ENCODE data around the gene POLE2. TPM values are rescaled to one million over a fixed set of nuclear protein-coding genes. Genes with fewer than 3 reads are reported as not detected.
"Not testable (repeated sequence)": the region's sequence is repeated elsewhere in the genome, so short reads cannot be mapped to it uniquely, and the experiment has no call there.

Gene POLE2
- total RNA-seq, 1 experiment from 2014 or later: 53.4 TPM

DNA sequence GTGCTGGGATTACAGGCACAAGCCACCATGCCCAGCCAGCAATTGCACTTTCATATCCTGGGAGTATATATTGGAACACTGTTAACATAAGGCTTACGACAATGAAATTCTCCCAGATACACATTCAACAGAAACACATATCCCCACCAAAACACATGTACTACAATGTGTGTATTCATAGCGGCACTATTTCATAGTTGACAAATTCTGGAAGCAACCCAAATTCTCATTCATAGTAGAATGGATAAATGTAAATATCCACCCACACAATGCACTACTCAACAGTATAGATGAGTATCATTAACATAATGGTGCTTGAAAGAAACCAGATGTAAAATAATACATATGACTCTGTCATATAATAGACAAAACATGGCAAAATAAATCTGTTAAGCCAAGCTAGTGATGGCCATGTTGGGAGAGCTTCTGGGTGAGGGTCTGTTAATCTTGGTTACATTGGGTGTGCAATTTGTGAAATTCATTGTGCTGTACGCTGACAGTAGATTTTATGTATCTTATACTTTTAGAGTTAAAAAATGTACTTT, 50.4 kb downstream of the POLE2 start:
- no peak overlapping the region for H3K27ac ChIP-seq
- no peak for DNase-seq
- no peaks in the 10 kb centered on the region; the same call in 1 of the 2 replicates for H3K36me3 ChIP-seq
- no peaks in the 10 kb centered on the region for H3K9me3 ChIP-seq (replicated peaks)
- no peak overlapping the region for H3K4me3 ChIP-seq
- H3K27me3 ChIP-seq: no peaks in the 10 kb centered on the region
- no peaks in the 10 kb centered on the region for H3K4me1 ChIP-seq

DNA sequence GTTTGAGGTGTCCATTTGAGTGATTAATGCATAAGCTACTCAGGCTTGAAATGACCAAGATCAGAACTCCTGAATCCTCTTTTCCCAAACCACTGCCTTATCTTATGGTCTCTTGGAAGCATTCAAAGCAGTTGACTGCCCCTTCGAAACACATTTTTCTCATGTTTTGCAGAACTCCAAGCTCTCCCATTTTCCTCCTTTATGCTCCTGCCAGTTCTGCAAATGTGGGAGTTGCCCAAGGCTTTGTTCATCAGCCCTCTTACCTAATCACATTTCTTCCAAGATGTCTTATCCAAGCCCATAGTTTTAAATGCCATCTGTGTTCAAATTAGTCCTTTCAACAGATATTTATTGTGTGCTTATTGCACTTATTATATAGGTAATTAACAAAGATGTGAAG, 51.1 kb downstream of the POLE2 start:
- Histone ChIP-seq H3K27me3 (no peaks in the 10 kb centered on the region), H3K27ac (no peak overlapping the region), H3K36me3 (no peaks in the 10 kb centered on the region; the same call in 1 of the 2 replicates), H3K9me3 (replicated peaks) (no peaks in the 10 kb centered on the region), H3K4me1 (peaks cover 2% of the 10 kb centered on the region; the same call in 1 of the 2 replicates), H3K4me3 (no peak overlapping the region)
- DNase-seq: no peak

DNA sequence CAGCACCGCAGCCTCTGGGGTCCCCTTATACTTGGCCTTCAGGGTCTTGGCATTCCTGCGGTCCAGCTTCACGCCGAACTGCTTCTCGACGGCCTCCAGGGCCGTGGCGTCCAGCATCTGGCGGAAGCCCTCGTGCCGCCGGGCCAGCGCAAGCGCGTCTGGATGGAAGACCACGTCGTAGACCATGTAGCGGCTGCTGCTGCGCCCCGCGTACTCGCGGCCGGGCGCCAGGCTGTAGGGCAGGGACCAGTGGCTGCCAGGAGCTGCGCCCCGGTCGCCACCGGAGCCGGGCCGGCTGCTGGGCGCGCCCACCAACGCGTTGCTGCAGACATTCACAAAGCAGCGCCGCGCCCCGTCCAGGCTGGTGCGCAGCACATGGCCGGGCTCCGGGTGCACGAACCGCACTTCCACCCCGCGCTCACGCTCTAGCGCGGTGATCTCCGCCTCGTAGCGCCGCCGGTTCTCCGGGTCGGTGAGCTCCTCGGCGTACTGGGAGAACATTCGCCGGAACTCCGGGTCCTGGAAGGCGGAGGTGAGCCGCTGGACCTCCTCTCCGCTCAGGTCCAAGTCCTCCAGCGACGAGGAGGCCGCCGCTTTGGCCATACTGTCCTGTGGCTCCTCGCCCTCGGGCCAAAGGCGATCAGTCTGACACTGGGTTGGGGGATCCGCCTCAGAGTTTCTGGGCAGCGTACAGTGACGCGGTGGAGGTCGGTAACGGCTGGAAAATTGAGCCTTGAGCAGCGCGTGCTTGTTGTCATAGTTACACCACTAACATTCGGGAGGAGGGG, 53.3 kb downstream of the POLE2 start, which contains the start of gene DNAAF2:
Gene DNAAF2 (minus strand): TSS at position 698 of the 788 bp plus-strand sequence. CDS start 95 bp downstream, at position 603.
- peak; percentile 65 to 72 for DNase-seq

DNA sequence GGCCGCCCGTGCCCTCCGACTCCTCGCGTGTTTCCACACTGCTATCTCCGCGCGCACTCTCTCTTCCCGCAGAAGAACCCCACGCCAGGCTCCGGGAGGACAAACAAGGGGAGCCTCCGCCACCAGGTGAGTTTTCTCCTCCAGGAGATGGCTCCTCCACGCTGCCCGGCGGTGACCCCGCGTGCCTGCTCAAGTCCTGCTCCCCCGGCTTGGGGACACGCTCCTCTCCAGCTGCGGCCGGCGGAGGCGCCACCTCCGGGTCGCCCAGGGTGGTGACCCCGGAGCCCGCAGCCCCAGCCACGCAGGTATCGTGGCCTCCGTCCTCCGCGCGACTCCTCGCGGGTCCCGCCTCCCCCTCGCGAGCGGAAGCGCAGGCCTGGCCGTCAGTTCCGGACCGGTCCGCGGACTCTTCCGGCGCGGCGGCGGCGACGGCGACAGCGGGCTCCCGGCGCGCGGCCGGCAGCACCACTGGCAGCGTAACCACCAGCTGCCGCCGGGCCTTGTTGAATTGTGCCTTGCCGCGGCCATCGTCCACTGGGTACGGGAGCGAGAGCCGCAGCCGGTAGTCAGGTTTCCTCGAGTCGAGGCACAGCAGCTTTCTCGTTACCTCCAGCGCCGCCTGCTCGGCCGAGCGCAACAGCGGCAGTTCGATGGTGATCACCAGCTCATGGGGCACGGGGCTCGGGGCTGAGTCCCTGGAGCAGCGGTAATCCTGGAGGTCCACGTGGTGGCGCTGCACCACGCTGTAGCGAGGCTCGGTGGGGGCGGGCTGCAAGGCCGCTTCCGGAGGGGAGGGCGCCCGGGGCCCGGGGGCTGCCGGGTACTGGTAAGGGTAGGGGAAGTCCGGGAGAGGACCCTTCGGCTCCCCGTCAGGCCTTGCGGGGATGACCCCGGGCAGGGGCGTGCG, 54.1 kb downstream of the POLE2 start:
- peak overlapping the region; percentile 84 for H3K4me3 ChIP-seq
- H3K9me3 ChIP-seq (replicated peaks): no peaks in the 10 kb centered on the region
- peaks cover 6% of the 10 kb centered on the region; the same call in 1 of the 2 replicates for H3K4me1 ChIP-seq
- peaks cover 6% of the 10 kb centered on the region; the same call in 1 of the 2 replicates for H3K36me3 ChIP-seq
- no peaks in the 10 kb centered on the region for H3K27me3 ChIP-seq
- DNase-seq: peak; percentile 96 to 97
- H3K27ac ChIP-seq: peak overlapping the region; percentile 87

More for the DNA sequence above, 53.3 kb downstream of the POLE2 start, which contains the start of gene DNAAF2:
- Histone ChIP-seq H3K27me3 (no peaks in the 10 kb centered on the region), H3K9me3 (replicated peaks) (no peaks in the 10 kb centered on the region), H3K4me3 (peak within 1 kb of the TSS; percentile 84), H3K36me3 (peaks cover 6% of the 10 kb centered on the region), H3K27ac (peak within 1 kb of the TSS; percentile 87), H3K4me1 (peaks cover 6% of the 10 kb centered on the region; the same call in 1 of the 2 replicates)

DNA sequence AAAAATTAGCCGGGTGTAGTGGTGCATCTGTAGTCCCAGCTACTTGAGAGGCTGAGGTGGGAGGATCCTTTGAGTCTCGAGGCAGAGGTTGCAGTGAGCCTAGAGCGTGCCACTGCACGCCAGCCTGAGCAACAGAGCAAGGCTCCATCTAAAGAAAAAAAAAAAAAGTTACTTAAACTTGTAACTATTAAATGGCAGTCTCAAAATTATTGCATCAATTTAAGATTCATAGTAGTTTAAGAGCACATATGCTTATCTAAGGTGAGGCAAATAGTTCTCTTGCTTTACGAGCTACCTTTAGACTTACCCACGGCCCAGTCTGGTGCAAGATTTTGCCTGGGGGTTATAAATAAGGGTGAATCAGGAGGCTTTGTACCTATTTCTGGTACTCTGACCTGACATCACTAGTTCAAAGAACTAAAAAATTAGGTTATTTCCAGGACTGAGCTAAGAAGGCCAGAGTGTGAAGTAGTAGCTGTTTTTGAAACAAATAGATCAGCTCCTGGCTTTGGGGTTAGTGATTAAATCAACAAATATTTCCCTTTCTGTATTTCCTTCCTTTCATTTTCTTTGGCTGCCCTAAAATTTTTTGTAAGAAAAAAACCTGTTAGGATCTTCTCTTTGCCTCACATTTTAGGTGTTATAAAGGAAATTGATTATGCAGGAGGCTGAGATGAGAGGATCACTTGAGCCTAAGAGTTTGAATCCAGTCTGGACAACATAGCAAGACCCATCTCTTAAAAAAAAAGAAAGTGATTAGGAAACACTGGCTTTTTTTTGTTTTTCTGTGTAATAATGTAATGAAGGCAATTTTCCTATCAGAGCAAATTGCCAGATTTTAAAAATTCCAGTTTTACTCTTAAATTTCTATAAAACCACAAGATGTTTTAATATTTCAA, 63.8 kb downstream of the POLE2 start:
- Histone ChIP-seq H3K27me3 (no peaks in the 10 kb centered on the region), H3K36me3 (peaks cover 46% of the 10 kb centered on the region), H3K4me1 (peaks cover 12% of the 10 kb centered on the region; the same call in 1 of the 2 replicates), H3K27ac (no peak overlapping the region), H3K4me3 (no peak overlapping the region), H3K9me3 (replicated peaks) (no peaks in the 10 kb centered on the region)
- no peak for DNase-seq

DNA sequence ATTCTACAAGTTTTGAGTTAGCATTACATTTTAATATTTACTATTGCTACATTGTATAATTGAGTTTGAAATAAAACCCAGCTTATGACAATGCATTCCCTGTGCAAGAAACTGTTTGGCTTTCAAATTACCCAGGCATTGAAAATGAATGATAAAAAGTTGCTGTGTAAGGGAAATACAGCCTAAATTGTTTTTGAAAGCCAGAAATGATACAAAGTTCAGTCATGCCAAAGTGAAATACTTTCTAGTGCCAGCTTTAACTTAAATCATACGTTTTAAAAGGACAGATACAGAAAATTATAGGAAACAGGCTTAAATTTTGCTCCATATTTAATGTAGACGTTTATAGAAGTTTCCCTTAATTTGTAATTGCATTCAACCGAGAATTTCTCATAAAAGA, 64.6 kb downstream of the POLE2 start:
- H3K36me3 ChIP-seq: peaks cover 54% of the 10 kb centered on the region
- H3K4me3 ChIP-seq: no peak overlapping the region
- no peaks in the 10 kb centered on the region for H3K27me3 ChIP-seq
- no peak for DNase-seq
- no peak overlapping the region for H3K27ac ChIP-seq
- H3K4me1 ChIP-seq: peaks cover 12% of the 10 kb centered on the region; the same call in 1 of the 2 replicates
- no peaks in the 10 kb centered on the region for H3K9me3 ChIP-seq (replicated peaks)

DNA sequence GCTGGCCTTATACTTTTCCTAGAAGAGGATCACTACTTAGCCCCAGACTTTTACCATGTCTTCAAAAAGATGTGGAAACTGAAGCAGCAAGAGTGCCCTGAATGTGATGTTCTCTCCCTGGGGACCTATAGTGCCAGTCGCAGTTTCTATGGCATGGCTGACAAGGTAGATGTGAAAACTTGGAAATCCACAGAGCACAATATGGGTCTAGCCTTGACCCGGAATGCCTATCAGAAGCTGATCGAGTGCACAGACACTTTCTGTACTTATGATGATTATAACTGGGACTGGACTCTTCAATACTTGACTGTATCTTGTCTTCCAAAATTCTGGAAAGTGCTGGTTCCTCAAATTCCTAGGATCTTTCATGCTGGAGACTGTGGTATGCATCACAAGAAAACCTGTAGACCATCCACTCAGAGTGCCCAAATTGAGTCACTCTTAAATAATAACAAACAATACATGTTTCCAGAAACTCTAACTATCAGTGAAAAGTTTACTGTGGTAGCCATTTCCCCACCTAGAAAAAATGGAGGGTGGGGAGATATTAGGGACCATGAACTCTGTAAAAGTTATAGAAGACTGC, 65.9 kb downstream of the POLE2 start:
- no peaks in the 10 kb centered on the region for H3K9me3 ChIP-seq (replicated peaks)
- peak overlapping the region; percentile 77 for H3K4me3 ChIP-seq
- DNase-seq: peak in 1 of 2 experiments; percentile 15
- H3K4me1 ChIP-seq: peaks cover 12% of the 10 kb centered on the region; the same call in 1 of the 2 replicates
- peaks cover 58% of the 10 kb centered on the region for H3K36me3 ChIP-seq
- no peaks in the 10 kb centered on the region for H3K27me3 ChIP-seq
- H3K27ac ChIP-seq: no peak overlapping the region

DNA sequence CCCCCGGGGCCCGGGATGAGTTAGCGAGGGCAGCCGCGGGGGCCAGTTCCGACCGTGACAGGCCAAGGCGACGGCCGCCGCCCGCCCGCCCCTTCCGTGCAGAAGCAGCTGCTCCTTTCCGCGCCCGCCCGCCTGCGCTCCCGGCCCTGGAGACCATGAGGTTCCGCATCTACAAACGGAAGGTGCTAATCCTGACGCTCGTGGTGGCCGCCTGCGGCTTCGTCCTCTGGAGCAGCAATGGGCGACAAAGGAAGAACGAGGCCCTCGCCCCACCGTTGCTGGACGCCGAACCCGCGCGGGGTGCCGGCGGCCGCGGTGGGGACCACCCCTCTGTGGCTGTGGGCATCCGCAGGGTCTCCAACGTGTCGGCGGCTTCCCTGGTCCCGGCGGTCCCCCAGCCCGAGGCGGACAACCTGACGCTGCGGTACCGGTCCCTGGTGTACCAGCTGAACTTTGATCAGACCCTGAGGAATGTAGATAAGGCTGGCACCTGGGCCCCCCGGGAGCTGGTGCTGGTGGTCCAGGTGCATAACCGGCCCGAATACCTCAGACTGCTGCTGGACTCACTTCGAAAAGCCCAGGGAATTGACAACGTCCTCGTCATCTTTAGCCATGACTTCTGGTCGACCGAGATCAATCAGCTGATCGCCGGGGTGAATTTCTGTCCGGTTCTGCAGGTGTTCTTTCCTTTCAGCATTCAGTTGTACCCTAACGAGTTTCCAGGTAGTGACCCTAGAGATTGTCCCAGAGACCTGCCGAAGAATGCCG, 66.7 kb downstream of the POLE2 start:
- Histone ChIP-seq H3K27ac (peak overlapping the region; percentile 85), H3K27me3 (no peaks in the 10 kb centered on the region), H3K4me3 (peak overlapping the region; percentile 77), H3K4me1 (peaks cover 12% of the 10 kb centered on the region; the same call in 1 of the 2 replicates), H3K36me3 (peaks cover 56% of the 10 kb centered on the region), H3K9me3 (replicated peaks) (no peaks in the 10 kb centered on the region)
- peak; percentile 81 to 86 for DNase-seq

DNA sequence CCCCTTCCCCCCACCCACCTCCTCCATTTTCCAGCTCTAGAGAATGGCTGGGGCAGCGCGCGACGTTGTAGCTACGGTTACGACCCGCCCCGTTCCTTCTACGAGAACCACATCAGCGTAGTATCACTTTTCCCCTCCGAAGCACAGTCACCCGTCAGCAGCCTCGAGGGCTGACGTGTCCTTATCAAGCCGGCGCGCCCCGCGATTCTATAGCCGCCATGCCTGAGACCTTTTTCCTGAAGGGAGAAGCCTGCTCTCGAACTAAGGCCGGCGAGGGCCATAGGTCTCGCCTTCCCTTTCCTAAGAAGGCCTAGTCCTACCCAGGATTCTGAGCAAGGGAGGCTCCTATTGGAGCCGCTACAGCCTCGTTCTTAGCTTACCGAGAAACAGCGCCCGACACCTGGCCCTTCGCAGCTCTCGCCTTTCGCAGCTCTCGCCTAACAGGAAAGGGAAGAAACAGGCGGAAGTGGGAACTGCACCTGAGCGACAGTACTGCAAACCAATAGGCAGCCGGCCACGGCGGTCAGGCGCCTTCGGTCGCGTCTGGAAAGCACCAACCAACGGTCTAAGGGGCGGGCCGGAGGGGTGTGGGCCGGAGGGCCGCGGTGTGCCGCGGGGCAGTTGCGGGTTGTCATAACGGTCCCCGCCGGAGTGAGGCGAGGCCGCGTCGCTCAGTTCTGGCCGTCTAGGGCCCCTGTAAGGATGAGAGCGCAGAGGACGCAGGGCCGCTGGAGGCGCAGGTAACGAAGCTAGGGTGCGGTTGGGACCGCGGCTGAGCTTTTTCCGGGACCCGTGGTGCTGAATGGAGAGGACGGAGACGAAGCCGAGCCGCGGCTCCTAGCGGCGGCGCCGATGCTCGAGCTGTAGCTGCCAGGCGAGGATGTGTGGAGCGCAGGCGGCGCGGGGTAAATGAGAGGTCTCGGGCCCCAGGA, 67.6 kb downstream of the POLE2 start, which contains the start of the genes MGAT2 and RPL36AL:
Gene MGAT2 (plus strand): TSS at position 618 of the 932 bp plus-strand sequence. CDS start 470 bp downstream, outside the sequence.
Gene RPL36AL (minus strand): TSS at position 445 of the 932 bp plus-strand sequence. CDS start 1,522 bp downstream, outside the sequence.
- Histone ChIP-seq H3K9me3 (replicated peaks) (no peaks in the 10 kb centered on the region), H3K4me3 (peak within 1 kb of the TSS; percentile 77), H3K36me3 (peaks cover 49% of the 10 kb centered on the region), H3K4me1 (peaks cover 12% of the 10 kb centered on the region; the same call in 1 of the 2 replicates), H3K27ac (peak within 1 kb of the TSS; percentile 85), H3K27me3 (no peaks in the 10 kb centered on the region)
- DNase-seq: peak; percentile 98

DNA sequence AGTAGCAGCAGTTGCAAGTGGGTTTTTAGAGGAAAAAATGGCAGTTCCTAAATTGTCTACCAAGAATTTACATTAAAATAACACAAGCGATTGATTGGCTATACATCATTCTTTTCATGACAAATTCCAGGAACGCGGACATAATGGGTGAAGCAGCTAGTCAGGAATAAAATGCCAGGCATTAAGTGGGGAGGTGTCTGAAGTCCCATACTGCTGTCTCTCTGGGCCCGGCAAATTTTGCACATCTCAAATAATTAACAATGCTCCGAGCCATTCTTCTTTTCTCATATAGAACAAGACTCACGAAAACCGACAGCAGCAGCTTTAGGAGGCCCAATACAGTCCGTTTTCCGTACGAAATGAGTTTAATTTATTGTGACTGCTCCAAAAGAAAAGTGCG, 68.3 kb downstream of the POLE2 start:
- Histone ChIP-seq H3K27me3 (no peaks in the 10 kb centered on the region), H3K27ac (peak overlapping the region; percentile 85), H3K4me3 (peak overlapping the region; percentile 77), H3K9me3 (replicated peaks) (no peaks in the 10 kb centered on the region), H3K4me1 (peaks cover 12% of the 10 kb centered on the region; the same call in 1 of the 2 replicates), H3K36me3 (peaks cover 46% of the 10 kb centered on the region)
- no peak for DNase-seq

DNA sequence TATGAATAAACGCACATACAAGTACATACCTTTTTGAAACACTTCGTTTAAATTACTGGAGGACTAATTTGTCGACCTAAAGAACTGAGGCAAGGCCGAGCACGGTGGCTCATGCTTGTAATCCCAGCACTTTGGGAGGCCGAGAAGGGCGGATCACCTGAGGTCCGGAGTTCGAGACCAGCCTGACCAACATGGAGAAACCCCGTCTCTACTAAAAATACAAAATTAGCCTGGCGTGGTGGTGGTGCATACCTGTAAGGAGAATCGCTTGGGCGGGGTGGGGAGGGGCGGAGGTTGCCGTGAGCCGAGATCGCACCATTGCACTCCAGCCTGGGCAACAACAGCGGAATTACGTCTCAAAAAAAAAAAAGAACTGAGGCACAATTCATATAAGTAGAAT, 68.7 kb downstream of the POLE2 start:
- not testable (repeated sequence) for H3K27ac ChIP-seq; H3K27me3 ChIP-seq; H3K9me3 ChIP-seq (replicated peaks); DNase-seq
- peak overlapping the region; percentile 77 for H3K4me3 ChIP-seq
- peaks cover 47% of the 10 kb centered on the region for H3K36me3 ChIP-seq
- peaks cover 12% of the 10 kb centered on the region; the same call in 1 of the 2 replicates for H3K4me1 ChIP-seq
